IMR-90 (cell line): ENCODE results near the gene PPP1R8. TPM values are rescaled to one million over a fixed set of nuclear protein-coding genes. Genes with fewer than 3 reads are reported as not detected.

Experiments used
- ATAC-seq: fragments of 200-7000 bp; cut with Tn5 transposase; 2 replicates; pipeline ENCODE4 v1.9.1; 2020; ENCODE audit warnings: low read depth, mild to moderate bottlenecking, moderate library complexity
- BruUV-seq: library from RNA; stranded (reverse); fragments of 400-500 nt; replicated peaks from 2 replicates; lab custom pipeline; 2021; lab: Mats Ljungman, UMichigan
- CTCF ChIA-PET: fragments of 300-600 bp; formaldehyde crosslinking; extraction: SDS; loops from one replicate; lab custom pipeline; 2021; ENCODE audit warnings: antibody characterized with exemption; lab: Yijun Ruan, JAX
- POLR2A ChIA-PET: fragments of 300-600 bp; sonication (Branson Sonifier 250); formaldehyde crosslinking; loops from one replicate; lab custom pipeline; 2022; ENCODE audit warnings: antibody characterized with exemption; ENCODE audit not compliant: unreplicated experiment; lab: Charles Lee
- DNase-seq: peaks from one replicate; pipeline ENCODE4 v3.0.0; 2013
- H2AFZ ChIP-seq: replicated peaks from 2 replicates; pipeline ENCODE3; 2013; ENCODE audit warnings: low read length, mild to moderate bottlenecking; ENCODE audit not compliant: poor library complexity
- H2AK5ac ChIP-seq: 2 replicates; pipeline ENCODE4 v1.6.1; 2013; ENCODE audit warnings: low read depth, low read length, inconsistent platforms
- H2AK9ac ChIP-seq: replicated peaks from 2 replicates; pipeline ENCODE3; 2013; ENCODE audit warnings: mild to moderate bottlenecking, low read depth, low read length, moderate library complexity; ENCODE audit not compliant: poor library complexity
- H2BK120ac ChIP-seq: 2 replicates; pipeline ENCODE4 v1.6.1; 2013; ENCODE audit warnings: low read depth, low read length, inconsistent platforms
- H2BK15ac ChIP-seq: 3 replicates; pipeline ENCODE4 v1.6.1; 2013; ENCODE audit warnings: low read depth, low read length, inconsistent platforms
- H2BK20ac ChIP-seq: 2 replicates; pipeline ENCODE4 v1.6.1; 2013; ENCODE audit warnings: low read depth, mild to moderate bottlenecking, inconsistent platforms, low read length, moderate library complexity
- H2BK5ac ChIP-seq: 2 replicates; pipeline ENCODE4 v1.6.1; 2013; ENCODE audit warnings: mild to moderate bottlenecking, low read depth, low read length, inconsistent platforms; ENCODE audit not compliant: poor library complexity, severe bottlenecking
- H3K14ac ChIP-seq: replicated peaks from 2 replicates; pipeline ENCODE4 v1.6.1; 2013; ENCODE audit warnings: low read depth, low read length, inconsistent platforms
- H3K18ac ChIP-seq: 2 replicates; pipeline ENCODE4 v1.6.1; 2013; ENCODE audit warnings: low read depth, low read length, control low read depth
- H3K23ac ChIP-seq: 2 replicates; pipeline ENCODE4 v1.6.1; 2013; ENCODE audit warnings: low read depth, low read length, inconsistent platforms
- H3K27ac ChIP-seq: 2 replicates; pipeline ENCODE4 v1.5.1; 2013; ENCODE audit warnings: mild to moderate bottlenecking, control low read depth, low read length; ENCODE audit not compliant: insufficient read depth
- H3K27me3 ChIP-seq: 2 replicates; pipeline ENCODE4 v1.6.1; 2013; ENCODE audit warnings: low read length; ENCODE audit not compliant: control insufficient read depth, insufficient read depth
- H3K36me3 ChIP-seq: 2 replicates; pipeline ENCODE4 v1.6.1; 2013; ENCODE audit warnings: low read length, mixed read lengths; ENCODE audit not compliant: control insufficient read depth, insufficient read depth
- H3K4ac ChIP-seq: 2 replicates; pipeline ENCODE4 v1.6.1; 2013; ENCODE audit warnings: low read depth, low read length, inconsistent platforms
- H3K4me1 ChIP-seq: 2 replicates; pipeline ENCODE4 v1.6.1; 2013; ENCODE audit warnings: low read length, mixed read lengths; ENCODE audit not compliant: control insufficient read depth, insufficient read depth
- H3K4me2 ChIP-seq: 2 replicates; pipeline ENCODE4 v1.6.1; 2013; ENCODE audit warnings: low read depth, mild to moderate bottlenecking, control low read depth, low read length, moderate library complexity
- H3K4me3 ChIP-seq: 2 replicates; pipeline ENCODE4 v1.5.1; 2013; ENCODE audit warnings: low read depth, mild to moderate bottlenecking, control low read depth, low read length, moderate library complexity; ENCODE audit not compliant: insufficient read depth
- H3K56ac ChIP-seq: 2 replicates; pipeline ENCODE4 v1.6.1; 2013; ENCODE audit warnings: low read length, inconsistent platforms; ENCODE audit not compliant: insufficient read depth; ENCODE audit errors: extremely low read depth
- H3K79me1 ChIP-seq, 2 experiments: 2 replicates each; pipeline ENCODE4 v1.6.1; 2013; ENCODE audit warnings: low read length in 2 of 2, inconsistent platforms in 1 of 2, low read depth in 1 of 2
- H3K9ac ChIP-seq: 2 replicates; pipeline ENCODE4 v1.6.1; 2013; ENCODE audit warnings: low read depth, low read length, control low read depth
- H3K9me1 ChIP-seq: 2 replicates; pipeline ENCODE4 v1.6.1; 2013; ENCODE audit warnings: low read length, inconsistent platforms; ENCODE audit not compliant: insufficient read depth
- H3K9me3 ChIP-seq: 2 replicates; pipeline ENCODE4 v1.6.1; 2013; ENCODE audit warnings: low read length; ENCODE audit not compliant: control insufficient read depth, insufficient read depth
- H4K20me1 ChIP-seq: 2 replicates; pipeline ENCODE4 v1.6.1; 2013; ENCODE audit warnings: low read length, inconsistent platforms; ENCODE audit not compliant: insufficient read depth
- H4K5ac ChIP-seq: 2 replicates; pipeline ENCODE4 v1.6.1; 2013; ENCODE audit warnings: mild to moderate bottlenecking, low read depth, low read length, control low read depth
- H4K8ac ChIP-seq, 2 experiments: 2 replicates each; pipeline ENCODE4 v1.6.1; 2013; ENCODE audit warnings: low read depth in 2 of 2, low read length in 2 of 2, control low read depth in 1 of 2, inconsistent platforms in 1 of 2
- H4K91ac ChIP-seq: 2 replicates; pipeline ENCODE4 v1.6.1; 2013; ENCODE audit warnings: low read depth, low read length, inconsistent platforms; ENCODE audit not compliant: insufficient read depth
- BHLHE40 ChIP-seq: fragments of 150-350 bp; IDR thresholded peaks from 2 replicates; pipeline ENCODE4 v1.6.1; 2016; ENCODE audit warnings: mild to moderate bottlenecking, low read depth, low read length
- CEBPB ChIP-seq: IDR thresholded peaks from 2 replicates; pipeline ENCODE4 v1.6.1; 2012; ENCODE audit warnings: low read depth, low read length, improper control_type of control experiment
- CHD1 ChIP-seq: IDR thresholded peaks from 2 replicates; pipeline ENCODE4 v1.6.1; 2012; ENCODE audit warnings: low read depth, low read length, improper control_type of control experiment
- FOS ChIP-seq: fragments of 150-350 bp; IDR thresholded peaks from 2 replicates; pipeline ENCODE4 v1.6.1; 2016; ENCODE audit warnings: low read depth, low read length
- MAFK ChIP-seq: IDR thresholded peaks from 2 replicates; pipeline ENCODE4 v1.6.1; 2012; ENCODE audit warnings: low read depth, low read length, improper control_type of control experiment
- MAZ ChIP-seq: IDR thresholded peaks from 2 replicates; pipeline ENCODE4 v1.6.1; 2012; ENCODE audit warnings: low read depth, mild to moderate bottlenecking, low read length, improper control_type of control experiment, moderate library complexity, borderline replicate concordance
- MXI1 ChIP-seq: IDR thresholded peaks from 2 replicates; pipeline ENCODE4 v1.6.1; 2012; ENCODE audit warnings: low read depth, mild to moderate bottlenecking, low read length, moderate library complexity, borderline replicate concordance
- NFE2L2 ChIP-seq: fragments of 150-350 bp; IDR thresholded peaks from 2 replicates; pipeline ENCODE4 v1.6.1; 2016; ENCODE audit warnings: low read depth, mild to moderate bottlenecking, low read length
- POLR2A ChIP-seq: IDR thresholded peaks from 2 replicates; pipeline ENCODE4 v1.6.1; 2012; ENCODE audit warnings: mild to moderate bottlenecking, low read depth, low read length
- RAD21 ChIP-seq: IDR thresholded peaks from 2 replicates; pipeline ENCODE4 v1.6.1; 2012; ENCODE audit warnings: low read length, improper control_type of control experiment
- RCOR1 ChIP-seq: IDR thresholded peaks from 2 replicates; pipeline ENCODE4 v1.6.1; 2012; ENCODE audit warnings: mild to moderate bottlenecking, low read length, improper control_type of control experiment; ENCODE audit not compliant: insufficient replicate concordance
- RFX5 ChIP-seq: IDR thresholded peaks from 2 replicates; pipeline ENCODE4 v1.8.0; 2012; ENCODE audit warnings: low read depth, mild to moderate bottlenecking, low read length, moderate library complexity
- SMC3 ChIP-seq: fragments of 150-350 bp; IDR thresholded peaks from 2 replicates; pipeline ENCODE4 v1.6.1; 2016; ENCODE audit warnings: low read depth, mild to moderate bottlenecking, antibody characterized with exemption, low read length, moderate library complexity
- USF2 ChIP-seq: fragments of 150-350 bp; IDR thresholded peaks from 2 replicates; pipeline ENCODE4 v1.6.1; 2017; ENCODE audit warnings: mild to moderate bottlenecking, antibody characterized with exemption, low read length, low read depth
- whole genome bisulfite sequencing, 2 experiments: methylation state at CpG; one replicate each; pipeline versions ENCODE4 v1.1.5 to v1.1.7; 2013; ENCODE audit warnings: missing lambda C conversion rate in 2 of 2; ENCODE audit not compliant: insufficient read length in 1 of 2; ENCODE audit errors: extremely low coverage in 2 of 2; 5-methylcytosine and 5-hydroxymethylcytosine counted together
- dilution Hi-C: fragments of 300-500 bp; cut with HindIII; formaldehyde crosslinking; loops from one replicate; pipeline ENCODE4 v1.14.3; 2018; ENCODE audit warnings: low sequenced_read_pairs; ENCODE audit not compliant: unreplicated experiment
- in situ Hi-C: fragments of 300-500 bp; cut with MboI; formaldehyde crosslinking; loops from 3 replicates; pipeline ENCODE4 v1.14.3; 2019; ENCODE audit warnings: low sequenced_read_pairs, inconsistent platforms, mixed read lengths
- intact Hi-C: fragments of 100-400 bp; cut with micrococcal nuclease; formaldehyde crosslinking; loops from 2 replicates; pipeline ENCODE4 v1.10.0; 2022
- polyA plus RNA-seq, 3 experiments: library from polyadenylated mRNA; depleted of rRNA; stranded (reverse); fragments of >200 nt; gene quantifications; 2 replicates each; pipeline ENCODE4 v1.2.3, GENCODE V29; 2012; ENCODE audit warnings: low replicate concordance in 1 of 3
- total RNA-seq: library from RNA; depleted of rRNA; stranded (reverse); fragments of >200 nt; gene quantifications from 2 replicates; pipeline ENCODE4 v1.2.3, GENCODE V29; 2012
- TF ChIP-seq, protein P1 (sequence below): conservative IDR thresholded peaks from 2 replicates; pipeline ENCODE4 v1.5.1; 2012; ENCODE audit warnings: mild to moderate bottlenecking, low read depth, low read length, improper control_type of control experiment
- TF ChIP-seq, protein P2 (sequence below): fragments of 150-350 bp; IDR thresholded peaks from 2 replicates; pipeline ENCODE4 v1.6.1; 2016; ENCODE audit warnings: low read depth, mild to moderate bottlenecking, low read length, moderate library complexity, borderline replicate concordance

Gene PPP1R8
- total and polyA plus RNA-seq, 2 of the 4 experiments (the other 2 are of a cell fraction), result 53.8 to 80.1 TPM

- BruUV-seq, result no TSS peak
- no peak overlapping the region for H2BK15ac ChIP-seq
- H4K91ac ChIP-seq, result no peak overlapping the region
- H3K27ac ChIP-seq, result no peak overlapping the region
- DNase-seq (no peak), ATAC-seq (no peak)
- H3K36me3 ChIP-seq, result peaks cover 11% of the 10 kb centered on the region
- no peak overlapping the region for H2AK9ac ChIP-seq
- H4K8ac ChIP-seq, result no peak overlapping the region
- H3K14ac ChIP-seq, result no peak overlapping the region
- 100% methylated on average over 2 of the region's 6 CpGs; no CpG with 5 or more reads in 1 of the 2 experiments for WGBS, 2 experiments
- H3K9me1 ChIP-seq, result no peaks in the 10 kb centered on the region
- H3K4me2 ChIP-seq, result no peak overlapping the region
- intact Hi-C loops, result no loop called here
- TF ChIP-seq USF2 (no peak), RCOR1 (no peak), NFE2L2 (no peak), MAFK (no peak), CEBPB (no peak), CHD1 (no peak), MXI1 (no peak), SMC3 (no peak), BHLHE40 (no peak), MAZ (no peak), RFX5 (no peak), POLR2A (no peak), FOS (no peak), RAD21 (no peak)
- TF ChIP-seq, protein P1, sequence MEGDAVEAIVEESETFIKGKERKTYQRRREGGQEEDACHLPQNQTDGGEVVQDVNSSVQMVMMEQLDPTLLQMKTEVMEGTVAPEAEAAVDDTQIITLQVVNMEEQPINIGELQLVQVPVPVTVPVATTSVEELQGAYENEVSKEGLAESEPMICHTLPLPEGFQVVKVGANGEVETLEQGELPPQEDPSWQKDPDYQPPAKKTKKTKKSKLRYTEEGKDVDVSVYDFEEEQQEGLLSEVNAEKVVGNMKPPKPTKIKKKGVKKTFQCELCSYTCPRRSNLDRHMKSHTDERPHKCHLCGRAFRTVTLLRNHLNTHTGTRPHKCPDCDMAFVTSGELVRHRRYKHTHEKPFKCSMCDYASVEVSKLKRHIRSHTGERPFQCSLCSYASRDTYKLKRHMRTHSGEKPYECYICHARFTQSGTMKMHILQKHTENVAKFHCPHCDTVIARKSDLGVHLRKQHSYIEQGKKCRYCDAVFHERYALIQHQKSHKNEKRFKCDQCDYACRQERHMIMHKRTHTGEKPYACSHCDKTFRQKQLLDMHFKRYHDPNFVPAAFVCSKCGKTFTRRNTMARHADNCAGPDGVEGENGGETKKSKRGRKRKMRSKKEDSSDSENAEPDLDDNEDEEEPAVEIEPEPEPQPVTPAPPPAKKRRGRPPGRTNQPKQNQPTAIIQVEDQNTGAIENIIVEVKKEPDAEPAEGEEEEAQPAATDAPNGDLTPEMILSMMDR, result no peak
- TF ChIP-seq, protein P2, sequence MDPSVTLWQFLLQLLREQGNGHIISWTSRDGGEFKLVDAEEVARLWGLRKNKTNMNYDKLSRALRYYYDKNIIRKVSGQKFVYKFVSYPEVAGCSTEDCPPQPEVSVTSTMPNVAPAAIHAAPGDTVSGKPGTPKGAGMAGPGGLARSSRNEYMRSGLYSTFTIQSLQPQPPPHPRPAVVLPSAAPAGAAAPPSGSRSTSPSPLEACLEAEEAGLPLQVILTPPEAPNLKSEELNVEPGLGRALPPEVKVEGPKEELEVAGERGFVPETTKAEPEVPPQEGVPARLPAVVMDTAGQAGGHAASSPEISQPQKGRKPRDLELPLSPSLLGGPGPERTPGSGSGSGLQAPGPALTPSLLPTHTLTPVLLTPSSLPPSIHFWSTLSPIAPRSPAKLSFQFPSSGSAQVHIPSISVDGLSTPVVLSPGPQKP, result no peak
- CTCF ChIA-PET, result no interaction called here
- H3K56ac ChIP-seq, result no peak overlapping the region
- no peak overlapping the region for H3K23ac ChIP-seq
- no peak overlapping the region for H4K5ac ChIP-seq
- in situ Hi-C loops, result no loop called here
- no peak overlapping the region for H3K18ac ChIP-seq
- no peak overlapping the region for H3K9ac ChIP-seq
- H4K20me1 ChIP-seq, result no peaks in the 10 kb centered on the region
- dilution Hi-C loops, result no loop called here
- H2AK5ac ChIP-seq, result no peak overlapping the region
- no peaks in the 10 kb centered on the region for H3K27me3 ChIP-seq
- H2BK20ac ChIP-seq, result no peak overlapping the region
- no peak overlapping the region for H3K4ac ChIP-seq
- H2AFZ ChIP-seq, result no peak overlapping the region
- no peaks in the 10 kb centered on the region for H3K79me1 ChIP-seq
- H2BK120ac ChIP-seq, result no peak overlapping the region
- no peaks in the 10 kb centered on the region for H3K9me3 ChIP-seq
- POLR2A ChIA-PET, result no interaction called here
- no peak overlapping the region for H3K4me3 ChIP-seq
- H2BK5ac ChIP-seq, result no peak overlapping the region
- no peaks in the 10 kb centered on the region for H3K4me1 ChIP-seq
Measured at GRCh38 chr1:27882543-27882903, 51.9 kb downstream of the PPP1R8 start.
